Naive thymus-derived CD4-positive, alpha-beta T cell (primary cell): ENCODE data around the gene GATA2. TPM values are rescaled to one million over a fixed set of nuclear protein-coding genes. Genes with fewer than 3 reads are reported as not detected.
A peak's percentile ranks its signal among the peaks of the same experiment; 100 is the strongest.

Experiments used
- ATAC-seq: fragments of 150-1000 bp; cut with Tn5 transposase; 2 replicates; pipeline ENCODE4 v1.10.0; 2021; ENCODE audit warnings: mild to moderate bottlenecking, moderate library complexity
- CTCF ChIA-PET: fragments of 350-600 bp; sonication (Branson Sonifier 250); formaldehyde crosslinking; loops from one replicate; lab custom pipeline; 2021; ENCODE audit warnings: antibody characterized with exemption; lab: Charles Lee
- POLR2A ChIA-PET: fragments of 350-600 bp; sonication (Branson Sonifier 250); formaldehyde crosslinking; loops from one replicate; lab custom pipeline; 2021; ENCODE audit warnings: antibody characterized with exemption, inconsistent platforms; lab: Charles Lee
- DNase-seq, 9 donors: peaks; one replicate each; pipeline versions ENCODE4 v3.0.0 to v3.0.0-alpha.2; 2020 to 2022; ENCODE audit warnings: mixed read lengths in 1 of 9
- H3K27ac ChIP-seq: one replicate; pipeline ENCODE4 v1.7.0; 2013; ENCODE audit warnings: mild to moderate bottlenecking, low read depth, low read length, moderate library complexity
- H3K27me3 ChIP-seq, 2 donors: one replicate each; pipeline ENCODE4 v1.7.0; 2013; ENCODE audit warnings: low read length in 2 of 2, mild to moderate bottlenecking in 2 of 2, moderate library complexity in 2 of 2; ENCODE audit not compliant: control insufficient read depth in 2 of 2, insufficient read depth in 2 of 2
- H3K36me3 ChIP-seq, 3 experiments: 1 replicate in 2 of 3; 2 replicates in 1 of 3; pipeline ENCODE4 v1.7.0; 2013; ENCODE audit warnings: low read length in 3 of 3, mild to moderate bottlenecking in 3 of 3, moderate library complexity in 1 of 3; ENCODE audit not compliant: insufficient read depth in 3 of 3, control insufficient read depth in 2 of 3
- H3K4me1 ChIP-seq, 2 donors: one replicate each; pipeline ENCODE4 v1.7.0; 2013; ENCODE audit warnings: low read length in 2 of 2, mild to moderate bottlenecking in 2 of 2, moderate library complexity in 1 of 2; ENCODE audit not compliant: control insufficient read depth in 2 of 2, insufficient read depth in 2 of 2
- H3K4me3 ChIP-seq: 2 replicates; pipeline ENCODE4 v1.7.0; 2013; ENCODE audit warnings: mild to moderate bottlenecking, low read length
- H3K9me3 ChIP-seq, 3 experiments: 1 replicate in 2 of 3; 2 replicates in 1 of 3; pipeline ENCODE4 v1.7.0; 2013; ENCODE audit warnings: low read length in 3 of 3; ENCODE audit not compliant: control insufficient read depth in 2 of 3
- H3K27ac Mint-ChIP-seq, 9 donors: one replicate each; pipeline ENCODE4 v1.8.0; 2020 to 2022; ENCODE audit warnings: mixed read lengths in 9 of 9, mild to moderate bottlenecking in 8 of 9, moderate library complexity in 5 of 9, inconsistent platforms in 2 of 9
- H3K27me3 Mint-ChIP-seq, 5 donors: one replicate each; pipeline ENCODE4 v1.8.0; 2021 to 2022; ENCODE audit warnings: mixed read lengths in 5 of 5, mild to moderate bottlenecking in 1 of 5
- H3K36me3 Mint-ChIP-seq, 5 donors: one replicate each; pipeline ENCODE4 v1.8.0; 2020 to 2022; ENCODE audit warnings: mixed read lengths in 5 of 5, mild to moderate bottlenecking in 3 of 5, inconsistent platforms in 1 of 5
- H3K4me1 Mint-ChIP-seq, 7 donors: one replicate each; pipeline ENCODE4 v1.8.0; 2020 to 2022; ENCODE audit warnings: mixed read lengths in 7 of 7, mild to moderate bottlenecking in 3 of 7, inconsistent platforms in 1 of 7
- H3K4me3 Mint-ChIP-seq, 10 donors: one replicate each; pipeline ENCODE4 v1.8.0; 2020 to 2022; ENCODE audit warnings: mild to moderate bottlenecking in 10 of 10, mixed read lengths in 10 of 10, moderate library complexity in 6 of 10, inconsistent platforms in 2 of 10
- H3K9me3 Mint-ChIP-seq, 11 donors: one replicate each; pipeline ENCODE4 v1.8.0; 2020 to 2022; ENCODE audit warnings: mixed read lengths in 11 of 11, mild to moderate bottlenecking in 4 of 11, inconsistent platforms in 1 of 11, moderate library complexity in 1 of 11
- intact Hi-C, 2 donors: fragments of 100-400 bp; cut with micrococcal nuclease; formaldehyde crosslinking; loops; one replicate each; pipeline ENCODE4 v1.15.1; 2023
- polyA plus RNA-seq, 2 donors: library from polyadenylated mRNA; unstranded; fragments of 300-500 nt; fragmentation: Illumina TruSeq; gene quantifications; one replicate each; pipeline ENCODE4 v1.2.3, GENCODE V29; 2021
- total RNA-seq, 6 experiments: library from RNA in 5 of 6; stranded (reverse) in 5 of 6; gene quantifications; 1 replicate in 5 of 6; 2 replicates in 1 of 6; pipeline ENCODE4 v1.2.3 and lab custom pipeline; 2021 to 2026

Gene GATA2
- total and polyA plus RNA-seq, 7 experiments from 2014 or later: 0.30 to 70.9 (median 14.0) TPM; not detected in 4

DNA sequence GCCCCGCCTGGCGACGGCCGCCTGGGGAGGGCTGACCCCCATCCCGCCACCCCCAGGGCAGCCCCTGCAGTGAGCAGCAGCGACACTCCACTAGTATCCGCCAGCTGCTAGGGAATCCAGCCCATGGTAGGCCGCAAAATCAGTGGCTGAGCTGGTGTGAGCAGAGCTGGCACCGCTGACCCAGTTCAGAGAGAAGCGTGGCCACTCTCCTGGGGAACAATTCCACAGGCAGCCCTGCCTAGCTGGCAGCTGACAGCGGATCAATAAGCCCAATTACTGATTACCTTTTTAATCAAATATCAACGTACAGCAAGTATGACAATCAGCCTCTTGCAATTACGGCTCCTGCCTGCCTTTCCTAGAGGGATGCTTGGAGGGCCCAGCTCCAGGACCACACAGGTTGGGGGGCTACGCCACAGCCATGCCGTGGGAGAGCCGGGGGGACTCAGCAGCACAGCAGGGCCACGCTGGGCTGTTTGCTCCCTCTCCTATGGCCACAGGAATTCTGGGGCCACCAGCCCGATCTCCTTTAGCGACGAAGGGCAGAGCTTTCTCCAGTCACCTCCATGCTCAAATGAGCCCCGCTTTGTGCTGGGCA lies 40.2 kb downstream of the GATA2 start:
- Mint-ChIP-seq H3K4me1 (peaks cover 16 to 27% (median 20%) of the 10 kb centered on the region in 7 donors), H3K27me3 (peaks cover 13 to 30% (median 21%) of the 10 kb centered on the region in 5 donors), H3K9me3 (peaks cover 6 to 25% (median 15%) of the 10 kb centered on the region in 11 donors), H3K36me3 (peaks cover 6 to 20% (median 12%) of the 10 kb centered on the region in 5 donors), H3K27ac (no peak overlapping the region), H3K4me3 (peak overlapping the region in 1 of 10 donors; percentile 39)
- H3K27me3 ChIP-seq: no peaks in the 10 kb centered on the region
- no peak for DNase-seq
- no peak overlapping the region for H3K27ac ChIP-seq
- no peak overlapping the region for H3K4me3 ChIP-seq
- CTCF ChIA-PET: no interaction called here
- H3K4me1 ChIP-seq: peaks cover 0 to 10% of the 10 kb centered on the region in 2 donors
- ATAC-seq: no peak
- peaks cover 0 to 8% (median 0%) of the 10 kb centered on the region in 3 experiments for H3K9me3 ChIP-seq
- POLR2A ChIA-PET: no interaction called here
- intact Hi-C loops: no loop called here
- H3K36me3 ChIP-seq: no peaks in the 10 kb centered on the region

- H3K27ac Mint-ChIP-seq: peak overlapping the region in 1 of 9 donors; percentile 48
- CTCF ChIA-PET: no interaction called here
- H3K27me3 Mint-ChIP-seq: peaks cover 13 to 30% (median 21%) of the 10 kb centered on the region in 5 donors
These were observed 40.9 kb downstream of the GATA2 start for GRCh38 chr3:128452120-128452519.

DNA sequence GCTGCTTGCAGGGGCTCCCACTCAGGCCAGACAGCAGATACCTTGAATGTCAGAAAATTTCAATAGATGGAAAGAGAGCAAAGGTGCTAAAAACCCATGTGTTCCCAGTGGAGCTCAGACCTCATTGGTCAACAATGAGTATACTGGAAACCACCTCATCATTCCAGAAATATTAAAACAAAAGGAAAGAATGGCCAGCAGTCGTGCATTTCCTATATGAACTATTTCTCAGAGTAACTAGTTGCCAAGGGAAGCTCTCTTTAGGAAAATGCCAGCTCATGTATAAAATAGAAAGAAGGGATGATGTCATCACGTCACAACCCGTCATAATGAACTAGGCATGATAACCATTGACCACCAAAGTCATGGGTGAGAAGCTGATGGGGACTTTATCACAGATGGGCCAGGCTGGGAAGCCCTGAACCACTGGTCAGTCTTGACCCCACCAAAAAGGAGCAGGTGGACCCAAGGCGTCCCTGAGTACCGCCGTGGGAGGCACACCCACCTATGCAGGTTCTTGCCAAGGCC lies 43.8 kb downstream of the GATA2 start:
- DNase-seq (no peak), ATAC-seq (no peak)
- POLR2A ChIA-PET: interaction anchor here (1.3 to 1.4 kb wide), 2 partner anchors 9 to 41 kb away, joined by 3 to 4 read pairs; no protein-coding TSS in a partner anchor
- CTCF ChIA-PET: no interaction called here
- Histone ChIP-seq H3K27ac (peak overlapping the region; percentile 52), H3K4me3 (no peak overlapping the region), H3K4me1 (peaks cover 0 to 17% of the 10 kb centered on the region in 2 donors), H3K36me3 (no peaks in the 10 kb centered on the region), H3K9me3 (peaks cover 0 to 20% (median 0%) of the 10 kb centered on the region in 3 experiments), H3K27me3 (no peaks in the 10 kb centered on the region)
- peaks cover 19 to 45% (median 36%) of the 10 kb centered on the region in 7 donors for H3K4me1 Mint-ChIP-seq
- intact Hi-C loops: loop anchor here (5.0 kb wide), 1 partner anchor 38 kb away; no protein-coding TSS in a partner anchor
- peaks cover 10 to 48% (median 27%) of the 10 kb centered on the region in 11 donors for H3K9me3 Mint-ChIP-seq
- H3K27me3 Mint-ChIP-seq: peaks cover 0 to 12% (median 5%) of the 10 kb centered on the region in 5 donors
- H3K4me3 Mint-ChIP-seq: peak overlapping the region in 4 of 10 donors; percentile 62 to 82 (median 70)
- H3K27ac Mint-ChIP-seq: peak overlapping the region; percentile 81 to 97 (median 93)
- peaks cover 8 to 49% (median 16%) of the 10 kb centered on the region in 5 donors for H3K36me3 Mint-ChIP-seq

More at GRCh38 chr3:128452120-128452519, 40.9 kb downstream of the GATA2 start:
- Mint-ChIP-seq H3K4me1 (peaks cover 18 to 34% (median 26%) of the 10 kb centered on the region in 7 donors), H3K36me3 (peaks cover 8 to 26% (median 15%) of the 10 kb centered on the region in 5 donors), H3K9me3 (peaks cover 9 to 32% (median 19%) of the 10 kb centered on the region in 11 donors), H3K4me3 (no peak overlapping the region)
- ATAC-seq (no peak), DNase-seq (no peak)
- H3K4me1 ChIP-seq: peaks cover 0 to 16% of the 10 kb centered on the region in 2 donors
- POLR2A ChIA-PET: no interaction called here
- H3K27me3 ChIP-seq: no peaks in the 10 kb centered on the region
- intact Hi-C loops: no loop called here
- H3K9me3 ChIP-seq: peaks cover 0 to 15% (median 0%) of the 10 kb centered on the region in 3 experiments
- no peaks in the 10 kb centered on the region for H3K36me3 ChIP-seq
- no peak overlapping the region for H3K27ac ChIP-seq
- H3K4me3 ChIP-seq: no peak overlapping the region

GRCh38 chr3:128448491-128448890 lies 44.5 kb downstream of the GATA2 start:
- intact Hi-C loops: loop anchor here (1.0 to 5.0 kb wide), 2 partner anchors 22 to 39 kb away; no protein-coding TSS in a partner anchor
- Histone ChIP-seq H3K36me3 (no peaks in the 10 kb centered on the region), H3K27ac (peak overlapping the region; percentile 52), H3K4me3 (no peak overlapping the region), H3K9me3 (peaks cover 0 to 20% (median 0%) of the 10 kb centered on the region in 3 experiments), H3K27me3 (no peaks in the 10 kb centered on the region), H3K4me1 (peaks cover 0 to 17% of the 10 kb centered on the region in 2 donors)
- Mint-ChIP-seq H3K4me1 (peaks cover 19 to 45% (median 36%) of the 10 kb centered on the region in 7 donors), H3K27ac (peak overlapping the region; percentile 81 to 97 (median 93)), H3K36me3 (peaks cover 8 to 49% (median 19%) of the 10 kb centered on the region in 5 donors), H3K27me3 (peaks cover 0 to 8% (median 5%) of the 10 kb centered on the region in 5 donors), H3K4me3 (peak overlapping the region; percentile 9 to 86 (median 70)), H3K9me3 (peaks cover 10 to 48% (median 27%) of the 10 kb centered on the region in 11 donors)
- CTCF ChIA-PET: no interaction called here
- ATAC-seq: peak; percentile 77
- POLR2A ChIA-PET: interaction anchor here (1.3 to 1.4 kb wide), 2 partner anchors 10 to 42 kb away, joined by 3 to 4 read pairs; no protein-coding TSS in a partner anchor
- peak in 7 of 9 donors; percentile 55 to 79 (median 71) for DNase-seq

DNA sequence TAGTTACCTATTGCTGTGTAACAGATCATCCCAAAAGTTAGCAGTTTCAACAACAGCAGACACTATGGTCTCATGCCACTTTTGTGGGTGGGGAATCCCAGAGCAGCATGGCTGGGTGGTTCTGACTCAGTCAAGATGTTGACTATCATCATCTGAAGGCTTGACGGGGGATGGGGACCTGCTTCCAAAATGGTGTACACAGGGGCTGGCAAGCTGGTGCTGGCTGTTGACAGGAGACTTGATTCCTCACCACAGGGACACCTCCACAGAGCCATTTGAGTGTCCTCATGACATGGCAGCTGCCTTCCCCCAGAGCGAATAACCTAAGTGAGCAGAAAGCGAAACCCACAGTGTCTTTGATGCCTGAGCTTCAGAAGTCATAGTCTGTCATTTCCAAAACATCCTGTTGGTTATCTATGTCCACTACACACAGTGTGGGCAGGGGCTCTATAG lies 45.4 kb downstream of the GATA2 start:
- CTCF ChIA-PET: no interaction called here
- Mint-ChIP-seq H3K4me3 (peak overlapping the region in 6 of 10 donors; percentile 4 to 82 (median 34)), H3K9me3 (peaks cover 10 to 48% (median 27%) of the 10 kb centered on the region in 11 donors), H3K36me3 (peaks cover 9 to 49% (median 19%) of the 10 kb centered on the region in 5 donors), H3K27ac (peak overlapping the region in 7 of 9 donors; percentile 39 to 94 (median 81)), H3K27me3 (peaks cover 0 to 8% (median 3%) of the 10 kb centered on the region in 5 donors), H3K4me1 (peaks cover 17 to 45% (median 36%) of the 10 kb centered on the region in 7 donors)
- H3K27me3 ChIP-seq: no peaks in the 10 kb centered on the region
- POLR2A ChIA-PET: interaction anchor here (0.7 kb wide), 1 partner anchor 446 kb away, joined by 4 read pairs; no protein-coding TSS in a partner anchor
- H3K9me3 ChIP-seq: peaks cover 0 to 20% (median 0%) of the 10 kb centered on the region in 3 experiments
- peak overlapping the region; percentile 4 for H3K27ac ChIP-seq
- H3K4me1 ChIP-seq: peaks cover 0 to 17% of the 10 kb centered on the region in 2 donors
- H3K36me3 ChIP-seq: no peaks in the 10 kb centered on the region
- peak; percentile 29 for ATAC-seq
- intact Hi-C loops: loop anchor here (1.0 to 5.0 kb wide), 2 partner anchors 21 to 40 kb away; no protein-coding TSS in a partner anchor
- DNase-seq: peak in 5 of 9 donors; percentile 22 to 63 (median 27)
- no peak overlapping the region for H3K4me3 ChIP-seq

- no peak overlapping the region for H3K27ac ChIP-seq
- H3K9me3 ChIP-seq: peaks cover 0 to 20% (median 0%) of the 10 kb centered on the region in 3 experiments
- no peaks in the 10 kb centered on the region for H3K36me3 ChIP-seq
- CTCF ChIA-PET: no interaction called here
- intact Hi-C loops: loop anchor here (5.0 kb wide), 1 partner anchor 40 kb away; no protein-coding TSS in a partner anchor
- DNase-seq (no peak), ATAC-seq (no peak)
- H3K4me3 ChIP-seq: no peak overlapping the region
- H3K27ac Mint-ChIP-seq: peak overlapping the region in 6 of 9 donors; percentile 15 to 94 (median 48)
- H3K27me3 Mint-ChIP-seq: peaks cover 0 to 3% (median 0%) of the 10 kb centered on the region in 5 donors
- H3K4me3 Mint-ChIP-seq: peak overlapping the region in 2 of 10 donors; percentile 12 to 31
- no peaks in the 10 kb centered on the region for H3K27me3 ChIP-seq
- POLR2A ChIA-PET: no interaction called here
- peaks cover 17 to 45% (median 36%) of the 10 kb centered on the region in 7 donors for H3K4me1 Mint-ChIP-seq
- H3K9me3 Mint-ChIP-seq: peaks cover 10 to 48% (median 27%) of the 10 kb centered on the region in 11 donors
- peaks cover 11 to 49% (median 19%) of the 10 kb centered on the region in 5 donors for H3K36me3 Mint-ChIP-seq
- peaks cover 0 to 17% of the 10 kb centered on the region in 2 donors for H3K4me1 ChIP-seq
These were observed 46.2 kb downstream of the GATA2 start for GRCh38 chr3:128446821-128447220.
